Measurements from ENCODE around the gene OR2AE1.

The OR2AE1 gene, protein sequence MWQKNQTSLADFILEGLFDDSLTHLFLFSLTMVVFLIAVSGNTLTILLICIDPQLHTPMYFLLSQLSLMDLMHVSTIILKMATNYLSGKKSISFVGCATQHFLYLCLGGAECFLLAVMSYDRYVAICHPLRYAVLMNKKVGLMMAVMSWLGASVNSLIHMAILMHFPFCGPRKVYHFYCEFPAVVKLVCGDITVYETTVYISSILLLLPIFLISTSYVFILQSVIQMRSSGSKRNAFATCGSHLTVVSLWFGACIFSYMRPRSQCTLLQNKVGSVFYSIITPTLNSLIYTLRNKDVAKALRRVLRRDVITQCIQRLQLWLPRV

GRCh38 chr7:99876933-99877332, at the start of gene OR2AE1:
OR2AE1 (minus strand) TSS chr7:99877033; CDS start chr7:99877033, 0 bp downstream.
- H3K27ac ChIP-seq, result no peak within 1 kb of the TSS
- POLR2A ChIA-PET (ENCODE audit: low non-redundant PET), result no interaction called here
- CTCF ChIA-PET, result no interaction called here
- TF ChIP-seq, protein P1, sequence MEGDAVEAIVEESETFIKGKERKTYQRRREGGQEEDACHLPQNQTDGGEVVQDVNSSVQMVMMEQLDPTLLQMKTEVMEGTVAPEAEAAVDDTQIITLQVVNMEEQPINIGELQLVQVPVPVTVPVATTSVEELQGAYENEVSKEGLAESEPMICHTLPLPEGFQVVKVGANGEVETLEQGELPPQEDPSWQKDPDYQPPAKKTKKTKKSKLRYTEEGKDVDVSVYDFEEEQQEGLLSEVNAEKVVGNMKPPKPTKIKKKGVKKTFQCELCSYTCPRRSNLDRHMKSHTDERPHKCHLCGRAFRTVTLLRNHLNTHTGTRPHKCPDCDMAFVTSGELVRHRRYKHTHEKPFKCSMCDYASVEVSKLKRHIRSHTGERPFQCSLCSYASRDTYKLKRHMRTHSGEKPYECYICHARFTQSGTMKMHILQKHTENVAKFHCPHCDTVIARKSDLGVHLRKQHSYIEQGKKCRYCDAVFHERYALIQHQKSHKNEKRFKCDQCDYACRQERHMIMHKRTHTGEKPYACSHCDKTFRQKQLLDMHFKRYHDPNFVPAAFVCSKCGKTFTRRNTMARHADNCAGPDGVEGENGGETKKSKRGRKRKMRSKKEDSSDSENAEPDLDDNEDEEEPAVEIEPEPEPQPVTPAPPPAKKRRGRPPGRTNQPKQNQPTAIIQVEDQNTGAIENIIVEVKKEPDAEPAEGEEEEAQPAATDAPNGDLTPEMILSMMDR (conservative IDR thresholded peaks at IDR 0.05; ENCODE audit: low read depth), result no peak
- DNase-seq (ENCODE audit: low spot score), result no peak

- POLR2A ChIA-PET (ENCODE audit: low non-redundant PET), result no interaction called here
- H3K27ac ChIP-seq, result no peak overlapping the region
- no peak for DNase-seq (ENCODE audit: low spot score)
- TF ChIP-seq, protein P1 (conservative IDR thresholded peaks at IDR 0.05; ENCODE audit: low read depth), result no peak
- CTCF ChIA-PET, result no interaction called here
Observed at GRCh38 chr7:99926321-99926720, 49.5 kb upstream of the OR2AE1 start.

DNA sequence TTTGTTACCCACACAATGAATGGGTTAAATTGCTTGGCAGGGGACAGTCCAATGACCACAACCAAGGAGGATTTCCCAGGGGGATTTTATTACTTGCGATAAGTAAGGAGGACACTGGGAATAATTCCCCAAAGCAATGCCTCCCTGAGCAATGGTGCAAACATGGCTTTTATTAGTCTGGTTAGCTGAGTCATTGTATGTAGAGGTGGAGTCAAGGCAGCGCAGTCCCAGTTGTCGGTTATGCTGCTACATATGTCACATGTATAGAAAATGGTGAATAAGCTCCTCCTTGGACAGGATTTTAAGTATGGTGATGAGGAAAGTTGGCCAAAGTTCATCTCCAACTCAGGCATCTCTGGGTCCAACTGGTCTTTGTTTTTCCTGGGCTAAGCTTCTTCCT, 46.4 kb upstream of the OR2AE1 start:
- ChIA-PET CTCF (no interaction called here), POLR2A (ENCODE audit: low non-redundant PET) (no interaction called here)
- H3K27ac ChIP-seq, result no peak overlapping the region
- TF ChIP-seq, protein P1 (conservative IDR thresholded peaks at IDR 0.05; ENCODE audit: low read depth), result no peak
- no peak for DNase-seq (ENCODE audit: low spot score)

- POLR2A ChIA-PET (ENCODE audit: low non-redundant PET), result interaction anchor here (1.2 kb wide), 1 partner anchor 181 kb away, joined by 3 read pairs; the partner anchor contains the start of genes AP4M1 and MCM7
Observed at GRCh38 chr7:99920149-99920548, 43.3 kb upstream of the OR2AE1 start.

GRCh38 chr7:99919814-99920112, 42.9 kb upstream of the OR2AE1 start:
- no peak for DNase-seq (ENCODE audit: low spot score)
- CTCF ChIA-PET, result interaction anchor here (0.6 to 1.1 kb wide), 3 partner anchors 10 to 1738 kb away, joined by 3 to 4 read pairs (median 3); partner anchors contain the start of gene GJC3
- H3K27ac ChIP-seq, result peak overlapping the region; percentile 87
- POLR2A ChIA-PET (ENCODE audit: low non-redundant PET), result interaction anchor here (1.2 kb wide), 1 partner anchor 181 kb away, joined by 3 read pairs; the partner anchor contains the start of genes AP4M1 and MCM7
- TF ChIP-seq, protein P1 (conservative IDR thresholded peaks at IDR 0.05; ENCODE audit: low read depth), result no peak

More at GRCh38 chr7:99920149-99920548, 43.3 kb upstream of the OR2AE1 start:
- DNase-seq (ENCODE audit: low spot score), result no peak
- CTCF ChIA-PET, result interaction anchor here (0.6 to 1.1 kb wide), 2 partner anchors 10 to 1738 kb away, joined by 3 read pairs; partner anchors contain the start of gene GJC3
- no peak overlapping the region for H3K27ac ChIP-seq
- TF ChIP-seq, protein P1 (conservative IDR thresholded peaks at IDR 0.05; ENCODE audit: low read depth), result no peak

- ChIA-PET POLR2A (ENCODE audit: low non-redundant PET) (interaction anchor here (0.6 to 1.2 kb wide), 2 partner anchors 10 to 182 kb away, joined by 3 read pairs; partner anchors contain the start of genes AP4M1, GJC3 and MCM7), CTCF (interaction anchor here (0.5 to 1.6 kb wide), 6 partner anchors 10 to 226 kb away, joined by 3 to 4 read pairs (median 3); partner anchors contain the start of gene GJC3)
- TF ChIP-seq, protein P1 (conservative IDR thresholded peaks at IDR 0.05; ENCODE audit: low read depth), result peak; percentile 76
- H3K27ac ChIP-seq, result peak within 1 kb of the TSS; percentile 87
- DNase-seq (ENCODE audit: low spot score), result peak; percentile 86
Observed at GRCh38 chr7:99918959-99919813, 42.4 kb upstream of the OR2AE1 start, which contains the start of gene TRIM4. TRIM4 (minus strand) TSS chr7:99919530; CDS start chr7:99919401, 129 bp downstream.
